HG02885 (cell line): ENCODE results near the gene KCNQ1.

ENCODE experiments used
- ATAC-seq: cut with Tn5 transposase; IDR thresholded peaks from one replicate; pipeline ENCODE4 v1.9.1; 2021; ENCODE audit warnings: mild to moderate bottlenecking; ENCODE audit not compliant: unreplicated experiment, poor library complexity

KCNQ1 gene

DNA sequence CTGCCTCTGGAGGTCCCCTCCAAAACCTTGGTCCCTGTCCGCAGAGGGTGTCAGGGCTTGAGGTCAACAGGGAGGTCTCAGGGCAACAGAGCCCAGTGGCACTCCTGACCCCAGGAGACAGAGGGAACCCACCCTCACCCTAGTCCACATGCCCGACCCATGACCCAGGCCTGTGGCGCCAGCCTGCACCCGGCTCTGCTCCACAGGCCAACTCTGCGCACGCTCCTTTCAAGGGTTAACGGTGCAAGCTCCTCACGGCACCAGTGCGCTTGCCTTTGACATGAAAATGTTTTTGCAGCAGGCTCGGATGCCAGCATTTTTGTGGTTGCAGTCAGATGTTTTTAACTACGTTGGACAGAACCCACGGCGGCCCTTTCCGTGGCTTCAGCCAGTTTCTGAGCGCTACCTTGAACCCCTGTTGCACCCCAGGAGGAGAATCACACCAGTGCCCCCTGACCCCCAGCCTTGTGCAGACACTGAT, 372.2 kb downstream of the KCNQ1 start:
- no peak for ATAC-seq

DNA sequence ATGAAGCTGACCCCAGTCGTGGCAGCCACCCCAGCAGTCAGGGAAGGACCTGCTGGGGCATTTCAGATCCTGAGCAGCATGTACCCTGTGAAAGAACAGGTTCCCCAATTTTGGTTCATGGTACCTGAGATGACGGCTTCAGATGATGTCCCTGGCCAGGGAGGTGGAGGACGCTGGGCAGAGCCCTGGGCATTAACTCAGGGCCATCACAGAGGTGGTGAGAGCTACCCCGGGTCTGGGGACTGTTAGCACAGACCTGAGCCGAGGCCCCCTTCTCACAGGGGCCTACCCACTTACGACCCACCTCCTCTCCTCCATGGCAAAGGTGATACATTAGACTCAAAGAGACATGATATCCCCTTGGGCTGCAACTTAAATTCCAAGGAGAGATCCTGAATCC, 372.6 kb downstream of the KCNQ1 start:
- no peak for ATAC-seq

DNA sequence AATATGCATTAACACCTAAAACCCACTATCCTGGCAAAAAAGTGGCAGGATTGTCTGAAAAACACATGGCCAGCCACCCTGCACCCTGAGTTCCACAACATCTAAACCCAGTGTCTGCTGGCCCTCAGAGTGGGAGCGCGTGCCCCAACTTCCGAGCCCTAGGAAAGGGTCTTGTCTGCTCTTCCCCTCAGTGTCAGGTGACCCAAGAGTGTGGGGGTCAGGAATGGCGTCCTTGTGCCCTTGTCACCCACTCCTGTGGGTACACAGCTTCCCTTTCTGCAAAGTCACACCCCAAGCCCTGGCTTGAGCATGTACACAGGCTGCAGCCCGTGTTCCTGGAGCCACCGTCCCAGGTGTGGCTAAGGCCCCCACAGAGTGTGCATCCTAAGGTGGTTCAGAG, 373.2 kb downstream of the KCNQ1 start:
- ATAC-seq, result no peak

DNA sequence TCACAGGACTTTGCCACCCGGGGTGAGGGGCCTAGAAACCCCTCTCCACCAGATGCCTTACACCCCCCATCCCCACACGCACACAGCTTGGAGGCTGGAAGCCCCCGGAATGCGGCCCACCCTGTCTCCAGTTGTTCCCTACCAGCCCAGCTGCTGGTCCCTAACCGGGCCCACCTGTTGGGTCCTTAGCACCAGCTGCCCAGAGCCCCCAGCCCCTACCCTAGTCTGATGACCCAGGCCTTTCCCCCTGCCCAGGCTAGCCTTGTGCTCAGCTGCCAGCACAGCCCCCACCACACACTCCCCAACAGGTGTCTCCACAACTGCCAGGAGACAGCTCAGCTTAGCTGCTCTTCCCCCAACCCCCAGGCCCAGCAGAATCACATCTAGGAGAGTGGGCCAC, 373.7 kb downstream of the KCNQ1 start:
- ATAC-seq, result no peak

DNA sequence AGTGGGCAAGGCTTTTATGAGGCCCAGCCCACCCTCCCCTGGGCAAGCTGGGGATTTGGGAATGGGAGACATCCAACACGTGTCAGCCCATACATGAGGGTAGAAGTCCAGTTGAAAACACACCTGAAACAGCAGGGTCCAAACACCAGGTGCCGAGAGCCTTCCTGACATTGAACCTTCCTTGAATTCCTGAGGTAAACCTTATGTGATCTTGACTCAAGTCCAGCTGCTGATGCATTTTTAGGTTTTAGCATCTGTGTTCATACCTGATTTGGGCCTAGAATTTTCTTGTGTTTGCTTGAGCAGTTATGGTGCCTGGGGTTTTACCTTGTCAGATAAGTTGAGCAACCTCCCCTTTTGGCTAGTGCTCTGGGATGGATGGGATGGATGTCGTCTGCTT, 374.5 kb downstream of the KCNQ1 start:
- ATAC-seq, result no peak

DNA sequence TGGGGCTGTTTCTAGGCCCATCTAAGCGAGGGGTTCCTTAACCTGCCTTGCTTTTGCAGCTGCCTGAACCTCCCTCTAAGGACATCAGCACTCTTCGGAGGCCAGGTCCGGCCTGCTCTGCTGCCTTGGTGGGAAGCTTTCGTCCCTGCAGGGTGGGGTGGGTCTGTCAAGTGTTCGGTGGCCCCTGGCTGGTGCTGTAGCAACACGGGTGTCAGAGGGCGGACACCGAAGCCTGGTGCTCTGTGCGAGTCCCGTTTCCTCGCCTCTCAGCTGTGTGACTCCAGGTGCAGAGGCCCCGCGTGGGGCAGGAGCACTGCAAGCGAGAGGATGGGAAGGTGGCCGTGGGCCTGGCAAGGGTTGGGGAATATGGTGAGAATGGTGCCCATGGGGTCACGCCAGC, 376.2 kb downstream of the KCNQ1 start:
- no peak for ATAC-seq

DNA sequence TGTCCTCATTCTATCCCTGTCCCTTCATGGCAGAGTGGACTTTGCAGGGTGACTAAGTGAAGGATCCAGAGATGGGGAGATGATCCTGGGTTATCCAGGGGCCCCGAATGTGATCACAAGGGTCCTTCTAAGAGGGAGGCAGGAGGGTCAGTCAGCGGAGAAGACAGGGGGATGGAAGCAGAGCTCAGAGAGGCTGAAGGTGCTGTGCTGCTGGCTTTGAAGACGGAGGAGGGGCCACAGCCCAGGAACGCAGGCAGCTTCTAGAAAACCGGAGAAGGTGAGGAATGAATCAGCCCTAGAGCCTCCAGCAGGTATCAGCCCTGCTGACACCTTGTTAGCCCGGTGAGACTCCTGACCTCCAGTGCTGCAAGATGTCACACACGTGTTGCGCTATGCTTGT, 377.1 kb downstream of the KCNQ1 start:
- no peak for ATAC-seq

DNA sequence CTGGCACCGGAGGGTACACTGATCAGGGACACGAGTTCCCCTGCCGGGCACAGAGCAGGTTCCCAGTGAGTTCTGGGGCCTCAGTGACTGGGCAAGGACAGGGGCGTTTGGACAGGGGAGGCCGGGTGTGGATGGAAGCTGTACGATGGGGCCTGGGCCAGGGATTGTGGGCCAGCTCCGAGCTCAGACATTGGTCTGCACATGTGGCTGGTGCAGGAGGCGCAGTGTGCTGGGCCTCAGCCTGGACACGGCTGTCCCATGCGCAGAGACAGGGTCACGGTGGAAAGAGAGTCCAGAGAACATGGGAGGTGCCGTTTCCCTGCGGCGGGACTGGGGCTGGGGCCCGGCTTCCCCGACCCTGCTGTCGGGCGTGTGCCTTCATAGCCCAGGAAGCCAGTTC, 380.0 kb downstream of the KCNQ1 start:
- ATAC-seq, result no peak

DNA sequence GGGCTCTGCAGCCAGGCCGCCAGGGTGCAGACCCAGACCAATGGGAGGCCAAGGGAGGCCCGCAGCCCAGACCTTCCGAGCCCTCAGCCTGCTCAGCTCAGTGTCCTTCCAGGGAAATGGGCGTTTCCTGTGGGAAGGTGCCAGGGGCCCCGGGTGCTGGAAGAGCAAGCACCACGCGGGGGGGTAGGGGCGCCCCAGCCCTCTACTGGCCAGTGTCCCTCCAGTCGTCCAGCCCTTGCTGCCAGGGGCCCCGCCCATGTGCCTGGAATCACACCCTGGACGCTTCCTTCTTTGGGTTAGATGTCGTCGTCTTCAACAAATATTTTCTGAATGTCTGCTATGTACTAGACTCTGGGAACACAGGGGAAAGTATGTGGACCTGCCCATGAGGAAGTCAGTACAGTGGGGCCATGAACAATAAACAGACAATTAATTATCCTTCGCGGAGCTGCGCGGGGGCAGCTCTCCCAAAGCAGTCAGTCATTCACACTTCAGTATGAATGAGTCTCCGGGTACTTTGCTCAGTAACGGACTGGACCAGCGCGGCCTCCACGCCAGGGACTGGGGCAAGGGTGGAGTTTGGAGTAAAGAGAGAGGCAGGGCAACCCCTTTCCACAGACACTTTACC, 380.6 kb downstream of the KCNQ1 start:
- no peak for ATAC-seq

DNA sequence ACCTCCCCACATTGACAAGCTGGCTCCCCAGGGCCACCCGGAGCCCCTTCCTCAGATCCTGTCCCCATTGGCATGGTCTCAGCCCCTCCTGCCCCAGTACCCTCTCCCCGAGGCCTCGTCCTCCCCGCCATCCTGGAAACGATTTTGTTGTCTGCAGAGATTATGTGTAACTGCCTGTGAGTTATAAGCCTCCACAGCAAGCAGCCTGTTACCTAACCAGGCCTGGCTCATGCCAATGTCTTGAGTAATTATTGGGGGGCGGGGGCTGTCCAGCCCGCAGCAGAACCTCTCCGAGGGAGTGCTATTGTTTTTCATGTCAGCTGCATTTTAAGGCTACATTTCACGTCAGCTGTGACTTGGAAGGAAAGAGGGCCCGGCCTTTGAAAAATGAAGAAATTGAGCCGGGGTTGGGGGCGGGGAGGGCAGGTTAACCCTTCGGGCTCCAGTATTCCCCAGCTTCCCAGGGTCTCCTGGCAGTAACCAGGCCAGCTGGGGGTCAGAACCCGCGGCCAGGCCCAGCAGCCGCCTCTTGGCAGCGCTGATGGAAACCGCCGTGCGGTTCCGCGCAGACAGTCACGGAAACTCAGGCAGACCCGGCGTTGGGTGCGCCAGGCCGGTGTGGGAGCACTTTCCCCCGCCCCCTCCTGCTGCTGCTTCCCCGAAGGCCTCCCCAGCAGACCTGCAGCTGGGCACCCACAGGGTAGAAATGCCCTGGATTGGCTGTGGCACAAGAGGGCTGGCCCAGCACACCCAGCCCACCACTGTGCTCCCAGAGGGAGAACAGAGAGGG, 381.3 kb downstream of the KCNQ1 start:
- no peak for ATAC-seq

DNA sequence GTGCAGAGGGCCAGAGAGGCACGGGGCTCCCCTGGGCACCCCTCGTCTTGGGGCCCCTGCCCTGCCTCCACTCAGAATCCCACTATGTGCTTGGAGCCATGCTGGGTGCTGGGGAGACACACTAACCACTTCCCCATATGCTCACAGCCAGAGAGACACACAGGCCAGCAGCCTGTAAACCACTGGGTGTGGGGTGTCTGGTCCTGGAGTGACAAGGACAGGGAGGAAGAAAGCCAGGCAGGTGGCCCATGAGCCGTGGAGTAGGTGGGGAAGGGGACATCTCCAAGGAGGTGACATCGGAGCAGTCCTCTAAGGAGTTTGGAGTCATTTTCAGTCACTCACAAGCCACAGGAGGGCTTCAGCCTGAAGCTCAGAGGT, 381.9 kb downstream of the KCNQ1 start:
- ATAC-seq, result no peak

DNA sequence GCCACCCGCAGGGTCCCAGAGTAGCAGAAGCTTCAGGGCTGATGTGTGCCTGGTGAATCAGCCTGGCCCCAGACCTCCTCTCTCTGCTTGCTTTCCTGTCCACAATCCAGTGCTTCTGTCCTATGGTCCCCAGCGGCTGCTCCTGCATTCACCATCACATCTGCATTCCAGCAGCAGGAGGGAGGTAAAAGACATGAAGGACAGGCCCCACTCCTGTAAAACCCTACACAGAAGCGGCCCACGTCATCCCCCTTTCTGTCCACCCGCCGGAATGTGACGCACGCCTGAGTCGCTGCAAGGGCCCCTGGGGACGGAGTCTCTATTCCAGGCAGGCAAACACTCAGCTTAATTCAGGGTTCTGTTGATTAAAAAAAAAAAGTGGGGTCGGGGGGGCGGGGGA, 382.4 kb downstream of the KCNQ1 start:
- no peak for ATAC-seq

DNA sequence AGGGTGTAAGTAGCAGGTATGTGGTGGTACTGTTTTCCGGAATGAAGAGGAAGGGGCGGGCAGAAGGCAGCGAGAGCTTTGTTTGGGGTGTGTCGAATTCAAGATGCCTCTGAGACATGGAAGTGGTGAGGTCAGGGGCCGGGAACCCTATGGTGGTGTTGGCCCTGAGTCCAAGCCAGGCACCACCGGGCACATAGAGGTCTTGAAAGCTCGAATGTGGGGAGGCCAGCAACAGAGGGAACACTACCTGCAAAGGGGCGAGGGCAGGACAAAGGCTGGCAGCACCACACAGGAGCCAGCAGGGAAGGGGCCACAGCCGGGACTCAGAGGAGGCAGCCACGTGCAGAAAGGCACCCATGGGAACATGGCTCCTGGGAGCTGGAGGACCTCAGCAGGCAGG, 383.0 kb downstream of the KCNQ1 start:
- no peak for ATAC-seq

DNA sequence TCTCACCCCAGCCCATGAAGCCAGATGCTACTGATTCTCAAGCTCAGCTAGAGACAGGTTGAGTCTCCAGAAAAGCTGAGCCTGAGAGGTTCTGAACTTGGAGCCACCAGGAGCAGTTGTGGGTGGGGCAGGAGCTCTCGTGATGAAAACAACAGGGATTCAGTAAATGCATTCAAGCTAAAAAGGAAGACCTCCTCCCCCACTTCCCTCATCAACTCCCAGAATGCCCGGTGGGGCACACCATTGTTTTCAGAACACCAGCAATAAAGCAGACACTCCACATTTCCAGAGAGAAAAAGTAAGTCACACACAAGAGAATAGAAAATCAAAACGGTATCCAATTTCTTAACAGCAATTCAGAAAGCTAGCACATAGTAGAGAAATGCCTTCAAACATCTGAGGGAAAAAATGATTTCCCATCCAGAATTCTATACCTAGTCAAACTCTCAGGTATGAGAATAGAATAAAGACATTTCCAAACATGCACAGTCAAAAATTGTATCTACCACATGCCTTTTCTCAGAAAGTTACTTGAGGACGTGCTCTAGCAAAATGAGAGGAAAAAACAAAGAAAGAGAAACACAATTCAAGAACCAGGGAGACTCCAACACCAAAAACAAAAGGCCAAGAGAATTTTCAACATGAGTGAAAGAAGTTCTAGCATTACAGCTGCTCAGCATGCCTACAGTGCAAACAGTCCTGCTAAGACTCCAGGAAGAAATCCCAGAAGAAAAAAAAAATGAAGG, 383.9 kb downstream of the KCNQ1 start:
- no peak for ATAC-seq

DNA sequence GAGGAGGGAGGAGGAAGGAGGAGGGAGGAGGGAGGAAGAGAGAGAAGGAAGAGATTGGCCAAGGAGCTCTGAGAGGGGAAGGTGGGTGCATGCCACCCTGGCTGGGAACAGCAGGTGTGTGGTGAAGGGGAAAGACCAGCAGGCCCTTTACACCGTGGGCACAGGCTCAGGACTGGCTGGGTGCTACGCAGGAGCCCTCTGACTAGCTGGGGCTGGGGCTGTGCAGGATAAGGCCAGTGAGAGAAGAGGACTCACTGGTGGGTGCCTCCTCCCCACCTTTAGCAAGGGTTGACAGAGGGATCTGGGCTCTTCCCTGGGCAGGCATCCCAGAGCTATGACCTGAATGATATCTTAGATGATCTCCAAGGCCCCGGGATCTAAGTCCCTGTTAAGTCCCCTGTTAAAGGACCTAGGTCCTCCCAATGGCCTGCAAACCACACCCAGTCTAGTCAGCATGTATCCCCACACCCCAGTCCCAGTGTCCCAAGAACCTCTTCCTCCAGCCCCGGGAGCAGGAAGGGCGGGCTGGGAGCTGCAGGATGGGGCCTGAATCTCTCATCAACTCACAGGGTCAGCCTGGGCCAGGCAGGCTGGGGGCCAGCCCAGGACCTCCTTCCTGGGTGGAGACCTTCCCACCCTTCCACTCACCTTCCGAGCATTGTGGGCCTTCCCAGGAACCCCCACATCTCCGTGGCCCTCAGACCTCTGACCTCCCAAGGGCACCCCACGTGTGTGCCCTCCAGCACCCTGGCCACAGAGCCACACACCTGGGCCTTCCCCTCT, 385.4 kb downstream of the KCNQ1 start:
- ATAC-seq, result no peak

DNA sequence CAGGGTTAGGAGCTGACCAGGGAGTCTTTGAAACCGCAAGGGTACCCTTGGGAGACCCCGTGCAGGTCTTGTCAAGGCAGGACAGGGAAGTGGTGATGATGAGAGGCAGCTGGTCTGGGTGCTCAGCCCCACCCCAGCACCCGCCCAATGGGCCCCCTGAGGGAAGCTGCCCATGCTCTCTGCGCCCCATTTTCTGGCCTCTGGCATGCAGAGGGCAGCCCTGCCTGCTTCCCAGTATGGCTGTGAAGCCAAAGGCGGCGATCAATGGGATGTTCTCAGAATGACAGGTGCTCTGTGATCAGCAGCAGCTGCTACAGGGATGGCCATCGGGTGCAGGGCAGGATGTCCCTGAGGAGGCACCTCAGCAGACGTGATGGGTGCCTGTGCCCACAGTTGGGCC, 386.1 kb downstream of the KCNQ1 start:
- no peak for ATAC-seq

DNA sequence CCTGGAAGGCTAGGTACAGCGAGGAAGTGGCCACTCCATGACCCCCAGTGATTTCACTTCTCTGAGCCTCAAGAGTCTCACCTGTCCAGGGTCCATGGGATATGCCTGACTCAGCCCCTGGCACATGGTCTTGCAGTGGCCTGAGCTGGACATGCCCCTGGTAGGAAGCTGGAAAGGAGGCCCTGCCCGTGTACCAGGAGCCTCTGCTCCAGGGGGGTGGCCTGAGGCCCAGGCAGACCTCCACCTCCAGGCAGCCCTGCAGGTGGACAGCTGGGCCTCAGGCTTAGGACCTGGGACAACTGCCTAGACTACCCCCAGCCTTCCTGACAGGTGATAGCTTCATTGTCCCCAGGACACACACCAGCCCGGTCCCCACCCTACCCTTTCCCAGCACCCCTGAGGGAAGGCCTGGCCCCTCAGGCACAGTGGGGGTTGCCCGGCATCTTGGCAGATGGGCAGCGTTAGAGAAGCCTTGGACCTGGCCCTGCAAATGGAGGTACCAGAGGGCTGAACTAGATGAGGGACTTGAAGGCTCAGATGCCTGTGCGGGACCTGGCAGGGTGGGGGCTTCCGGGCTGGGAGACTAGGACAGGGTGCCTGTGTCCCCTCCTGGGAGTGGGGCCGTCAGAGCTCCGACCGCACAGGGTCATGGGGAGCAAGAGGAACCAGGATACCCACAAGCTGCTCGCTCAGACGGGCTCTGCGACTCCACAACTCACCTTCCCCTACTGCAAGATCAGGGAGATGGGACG, 387.1 kb downstream of the KCNQ1 start:
- no peak for ATAC-seq

DNA sequence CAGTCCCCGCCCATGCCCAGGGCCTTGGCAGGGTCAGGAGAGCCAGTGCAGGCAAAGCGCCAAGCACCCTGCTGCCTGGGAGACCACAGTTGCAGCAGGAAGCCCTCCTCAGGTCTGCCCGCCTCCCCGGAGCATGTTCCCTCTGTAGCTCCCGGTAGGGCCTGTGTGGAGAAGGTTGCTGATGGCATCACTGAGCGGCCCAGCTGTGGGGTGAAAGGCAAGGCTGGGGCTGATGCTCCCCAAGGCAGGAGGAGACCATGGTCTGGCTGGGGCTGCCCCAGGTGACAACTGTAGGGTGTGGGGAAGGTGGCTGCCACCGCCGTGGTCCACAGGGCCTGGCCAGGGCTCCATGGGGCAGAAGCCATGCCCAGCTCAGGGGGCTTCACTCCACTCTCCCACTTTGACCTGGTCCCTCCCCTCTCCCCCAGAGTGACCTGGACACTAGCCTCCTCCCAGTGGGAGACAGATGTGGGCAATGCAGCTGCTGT, 387.8 kb downstream of the KCNQ1 start:
- ATAC-seq, result no peak

DNA sequence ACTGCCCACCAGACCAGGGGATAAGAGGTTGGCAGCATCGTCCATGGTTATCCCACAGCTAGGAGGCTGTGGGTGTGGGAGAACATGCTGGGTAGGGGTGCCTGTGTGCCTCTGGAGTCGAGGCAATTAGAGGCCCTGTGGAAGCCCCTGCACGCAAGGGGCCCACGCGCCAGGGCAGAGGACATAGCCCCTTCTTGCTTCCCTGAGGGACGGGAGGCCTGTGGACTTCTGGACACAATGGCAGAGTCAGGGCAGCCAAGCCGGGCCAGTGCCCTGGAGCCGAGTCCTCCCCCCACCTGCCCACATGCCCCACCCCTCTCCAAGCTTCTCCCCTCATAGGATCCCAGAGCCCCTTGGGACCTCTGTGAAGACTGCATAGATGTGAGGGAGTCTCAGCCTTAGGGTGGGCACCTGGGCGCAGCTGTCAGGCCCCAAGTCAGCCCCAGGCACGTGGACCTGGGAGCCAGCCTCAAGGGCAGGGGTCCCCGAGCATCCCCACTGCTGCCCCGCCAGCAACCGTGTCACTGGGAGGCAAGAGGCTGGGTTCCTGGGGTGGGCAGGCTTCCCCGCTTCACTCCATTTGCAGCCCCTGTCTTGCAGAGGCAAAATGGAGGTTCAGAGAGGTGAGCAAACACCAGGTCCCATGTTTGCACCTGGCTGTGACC, 388.4 kb downstream of the KCNQ1 start:
- ATAC-seq, result no peak
